ENCODE measurements around the gene BEND5.
A peak's percentile ranks its signal among the peaks of the same experiment; 100 is the strongest.

Gene BEND5

GRCh38 chr1:48750109-48750508 is 26.6 kb downstream of the BEND5 start:
- no peak overlapping the region for H3K4me3 ChIP-seq
- no peak overlapping the region for H3K9ac ChIP-seq
- no peaks in the 10 kb centered on the region for H3K9me3 ChIP-seq
- H3K4me2 ChIP-seq = peak overlapping the region; percentile 49
- peaks cover 19% of the 10 kb centered on the region for H3K4me1 ChIP-seq
- no peak for TF ChIP-seq Cebpa-rat (IDR thresholded peaks at IDR 0.05)
- H3K36me3 ChIP-seq = peaks cover 99% of the 10 kb centered on the region
- H3K27ac ChIP-seq = peak overlapping the region; percentile 28
- no peaks in the 10 kb centered on the region for H3K27me3 ChIP-seq
- peaks cover 35% of the 10 kb centered on the region for H4K20me1 ChIP-seq

GRCh38 chr1:48749068-48749467 is 27.6 kb downstream of the BEND5 start:
- no peak overlapping the region for H3K27ac ChIP-seq
- H4K20me1 ChIP-seq = peaks cover 35% of the 10 kb centered on the region; the same call in 1 of the 2 replicates
- H3K27me3 ChIP-seq = no peaks in the 10 kb centered on the region
- no peak overlapping the region for H3K4me2 ChIP-seq
- no peak for TF ChIP-seq Cebpa-rat (IDR thresholded peaks at IDR 0.05)
- peaks cover 99% of the 10 kb centered on the region for H3K36me3 ChIP-seq
- no peak overlapping the region for H3K4me3 ChIP-seq
- H3K9ac ChIP-seq = no peak overlapping the region
- H3K4me1 ChIP-seq = peaks cover 19% of the 10 kb centered on the region
- H3K9me3 ChIP-seq = no peaks in the 10 kb centered on the region

- H3K4me2 ChIP-seq = no peak overlapping the region
- peaks cover 19% of the 10 kb centered on the region for H3K4me1 ChIP-seq
- H3K9me3 ChIP-seq = no peaks in the 10 kb centered on the region
- TF ChIP-seq Cebpa-rat (IDR thresholded peaks at IDR 0.05) = no peak
- H4K20me1 ChIP-seq = peaks cover 42% of the 10 kb centered on the region
- no peak overlapping the region for H3K9ac ChIP-seq
- H3K4me3 ChIP-seq = no peak overlapping the region
- no peaks in the 10 kb centered on the region for H3K27me3 ChIP-seq
- no peak overlapping the region for H3K27ac ChIP-seq
- peaks cover 99% of the 10 kb centered on the region for H3K36me3 ChIP-seq
Measured at GRCh38 chr1:48746906-48747305, 29.8 kb downstream of the BEND5 start.

- TF ChIP-seq Cebpa-rat (IDR thresholded peaks at IDR 0.05) = no peak
- H3K27ac ChIP-seq = no peak overlapping the region
- no peaks in the 10 kb centered on the region for H3K4me1 ChIP-seq
- no peaks in the 10 kb centered on the region for H3K9me3 ChIP-seq
- no peak overlapping the region for H3K4me3 ChIP-seq
- H3K27me3 ChIP-seq = no peaks in the 10 kb centered on the region
- H4K20me1 ChIP-seq = peaks cover 56% of the 10 kb centered on the region
- no peak overlapping the region for H3K9ac ChIP-seq
- peaks cover 99% of the 10 kb centered on the region for H3K36me3 ChIP-seq
- no peak overlapping the region for H3K4me2 ChIP-seq
Measured at GRCh38 chr1:48744032-48744431, 32.7 kb downstream of the BEND5 start.

GRCh38 chr1:48743480-48743879 is 33.2 kb downstream of the BEND5 start:
- Histone ChIP-seq H3K4me2 (no peak overlapping the region), H3K36me3 (peaks cover 99% of the 10 kb centered on the region), H4K20me1 (peaks cover 54% of the 10 kb centered on the region), H3K9ac (no peak overlapping the region), H3K27me3 (no peaks in the 10 kb centered on the region), H3K4me3 (no peak overlapping the region), H3K9me3 (no peaks in the 10 kb centered on the region), H3K4me1 (no peaks in the 10 kb centered on the region), H3K27ac (no peak overlapping the region)
- no peak for TF ChIP-seq Cebpa-rat (IDR thresholded peaks at IDR 0.05)

GRCh38 chr1:48741380-48741779 is 35.3 kb downstream of the BEND5 start:
- Histone ChIP-seq H3K4me3 (no peak overlapping the region), H3K4me2 (no peak overlapping the region), H3K9me3 (no peaks in the 10 kb centered on the region), H4K20me1 (peaks cover 59% of the 10 kb centered on the region), H3K4me1 (no peaks in the 10 kb centered on the region), H3K27me3 (no peaks in the 10 kb centered on the region), H3K27ac (no peak overlapping the region), H3K9ac (no peak overlapping the region), H3K36me3 (peaks cover 100% of the 10 kb centered on the region)
- TF ChIP-seq Cebpa-rat (IDR thresholded peaks at IDR 0.05) = no peak

- Histone ChIP-seq H3K4me1 (no peaks in the 10 kb centered on the region), H3K4me3 (no peak overlapping the region), H4K20me1 (peaks cover 60% of the 10 kb centered on the region), H3K9ac (no peak overlapping the region), H3K4me2 (no peak overlapping the region), H3K27me3 (no peaks in the 10 kb centered on the region), H3K27ac (no peak overlapping the region), H3K9me3 (no peaks in the 10 kb centered on the region), H3K36me3 (peaks cover 100% of the 10 kb centered on the region)
- TF ChIP-seq Cebpa-rat (IDR thresholded peaks at IDR 0.05) = no peak
Measured at GRCh38 chr1:48740621-48741020, 36.1 kb downstream of the BEND5 start.

GRCh38 chr1:48739091-48739490 is 37.6 kb downstream of the BEND5 start:
- H3K4me3 ChIP-seq = no peak overlapping the region
- peaks cover 48% of the 10 kb centered on the region for H4K20me1 ChIP-seq
- no peak for TF ChIP-seq Cebpa-rat (IDR thresholded peaks at IDR 0.05)
- H3K4me1 ChIP-seq = no peaks in the 10 kb centered on the region
- H3K9me3 ChIP-seq = no peaks in the 10 kb centered on the region
- no peak overlapping the region for H3K4me2 ChIP-seq
- H3K27ac ChIP-seq = no peak overlapping the region
- H3K9ac ChIP-seq = no peak overlapping the region
- peaks cover 100% of the 10 kb centered on the region for H3K36me3 ChIP-seq
- H3K27me3 ChIP-seq = no peaks in the 10 kb centered on the region

- no peak overlapping the region for H3K4me3 ChIP-seq
- H3K27ac ChIP-seq = no peak overlapping the region
- no peaks in the 10 kb centered on the region for H3K27me3 ChIP-seq
- peaks cover 41% of the 10 kb centered on the region for H4K20me1 ChIP-seq
- H3K4me1 ChIP-seq = no peaks in the 10 kb centered on the region
- no peaks in the 10 kb centered on the region for H3K9me3 ChIP-seq
- peaks cover 100% of the 10 kb centered on the region for H3K36me3 ChIP-seq
- TF ChIP-seq Cebpa-rat (IDR thresholded peaks at IDR 0.05) = no peak
- no peak overlapping the region for H3K9ac ChIP-seq
- no peak overlapping the region for H3K4me2 ChIP-seq
Measured at GRCh38 chr1:48738356-48738755, 38.3 kb downstream of the BEND5 start.

GRCh38 chr1:48735796-48736195 is 40.9 kb downstream of the BEND5 start:
- no peak overlapping the region for H3K27ac ChIP-seq
- H3K4me2 ChIP-seq = no peak overlapping the region
- H3K9me3 ChIP-seq = no peaks in the 10 kb centered on the region
- H3K4me1 ChIP-seq = no peaks in the 10 kb centered on the region
- H3K36me3 ChIP-seq = peaks cover 100% of the 10 kb centered on the region
- no peak for TF ChIP-seq Cebpa-rat (IDR thresholded peaks at IDR 0.05)
- no peaks in the 10 kb centered on the region for H3K27me3 ChIP-seq
- H3K4me3 ChIP-seq = no peak overlapping the region
- no peak overlapping the region for H3K9ac ChIP-seq
- peaks cover 34% of the 10 kb centered on the region for H4K20me1 ChIP-seq
